IMR-90 (cell line): Measurements from ENCODE around the gene RBFOX2. TPM values are rescaled to one million over a fixed set of nuclear protein-coding genes. Genes with fewer than 3 reads are reported as not detected.

Experiments
- ATAC-seq: fragments of 200-7000 bp; cut with Tn5 transposase; 2 replicates; pipeline ENCODE4 v1.9.1; 2020; ENCODE audit warnings: low read depth, mild to moderate bottlenecking, moderate library complexity
- BruUV-seq: library from RNA; stranded (reverse); fragments of 400-500 nt; replicated peaks from 2 replicates; lab custom pipeline; 2021; lab: Mats Ljungman, UMichigan
- CTCF ChIA-PET: fragments of 300-600 bp; formaldehyde crosslinking; extraction: SDS; loops from one replicate; lab custom pipeline; 2021; ENCODE audit warnings: antibody characterized with exemption; lab: Yijun Ruan, JAX
- POLR2A ChIA-PET: fragments of 300-600 bp; sonication (Branson Sonifier 250); formaldehyde crosslinking; loops from one replicate; lab custom pipeline; 2022; ENCODE audit warnings: antibody characterized with exemption; ENCODE audit not compliant: unreplicated experiment; lab: Charles Lee
- DNase-seq: peaks from one replicate; pipeline ENCODE4 v3.0.0; 2013
- H2AFZ ChIP-seq: replicated peaks from 2 replicates; pipeline ENCODE3; 2013; ENCODE audit warnings: low read length, mild to moderate bottlenecking; ENCODE audit not compliant: poor library complexity
- H2AK5ac ChIP-seq: 2 replicates; pipeline ENCODE4 v1.6.1; 2013; ENCODE audit warnings: low read depth, low read length, inconsistent platforms
- H2AK9ac ChIP-seq: replicated peaks from 2 replicates; pipeline ENCODE3; 2013; ENCODE audit warnings: mild to moderate bottlenecking, low read depth, low read length, moderate library complexity; ENCODE audit not compliant: poor library complexity
- H2BK120ac ChIP-seq: 2 replicates; pipeline ENCODE4 v1.6.1; 2013; ENCODE audit warnings: low read depth, low read length, inconsistent platforms
- H2BK15ac ChIP-seq: 3 replicates; pipeline ENCODE4 v1.6.1; 2013; ENCODE audit warnings: low read depth, low read length, inconsistent platforms
- H2BK20ac ChIP-seq: 2 replicates; pipeline ENCODE4 v1.6.1; 2013; ENCODE audit warnings: low read depth, mild to moderate bottlenecking, inconsistent platforms, low read length, moderate library complexity
- H2BK5ac ChIP-seq: 2 replicates; pipeline ENCODE4 v1.6.1; 2013; ENCODE audit warnings: mild to moderate bottlenecking, low read depth, low read length, inconsistent platforms; ENCODE audit not compliant: poor library complexity, severe bottlenecking
- H3K14ac ChIP-seq: replicated peaks from 2 replicates; pipeline ENCODE4 v1.6.1; 2013; ENCODE audit warnings: low read depth, low read length, inconsistent platforms
- H3K18ac ChIP-seq: 2 replicates; pipeline ENCODE4 v1.6.1; 2013; ENCODE audit warnings: low read depth, low read length, control low read depth
- H3K23ac ChIP-seq: 2 replicates; pipeline ENCODE4 v1.6.1; 2013; ENCODE audit warnings: low read depth, low read length, inconsistent platforms
- H3K27ac ChIP-seq: 2 replicates; pipeline ENCODE4 v1.5.1; 2013; ENCODE audit warnings: mild to moderate bottlenecking, control low read depth, low read length; ENCODE audit not compliant: insufficient read depth
- H3K27me3 ChIP-seq: 2 replicates; pipeline ENCODE4 v1.6.1; 2013; ENCODE audit warnings: low read length; ENCODE audit not compliant: control insufficient read depth, insufficient read depth
- H3K36me3 ChIP-seq: 2 replicates; pipeline ENCODE4 v1.6.1; 2013; ENCODE audit warnings: low read length, mixed read lengths; ENCODE audit not compliant: control insufficient read depth, insufficient read depth
- H3K4ac ChIP-seq: 2 replicates; pipeline ENCODE4 v1.6.1; 2013; ENCODE audit warnings: low read depth, low read length, inconsistent platforms
- H3K4me1 ChIP-seq: 2 replicates; pipeline ENCODE4 v1.6.1; 2013; ENCODE audit warnings: low read length, mixed read lengths; ENCODE audit not compliant: control insufficient read depth, insufficient read depth
- H3K4me2 ChIP-seq: 2 replicates; pipeline ENCODE4 v1.6.1; 2013; ENCODE audit warnings: low read depth, mild to moderate bottlenecking, control low read depth, low read length, moderate library complexity
- H3K4me3 ChIP-seq: 2 replicates; pipeline ENCODE4 v1.5.1; 2013; ENCODE audit warnings: low read depth, mild to moderate bottlenecking, control low read depth, low read length, moderate library complexity; ENCODE audit not compliant: insufficient read depth
- H3K56ac ChIP-seq: 2 replicates; pipeline ENCODE4 v1.6.1; 2013; ENCODE audit warnings: low read length, inconsistent platforms; ENCODE audit not compliant: insufficient read depth; ENCODE audit errors: extremely low read depth
- H3K79me1 ChIP-seq, 2 experiments: 2 replicates each; pipeline ENCODE4 v1.6.1; 2013; ENCODE audit warnings: low read length in 2 of 2, inconsistent platforms in 1 of 2, low read depth in 1 of 2
- H3K9ac ChIP-seq: 2 replicates; pipeline ENCODE4 v1.6.1; 2013; ENCODE audit warnings: low read depth, low read length, control low read depth
- H3K9me1 ChIP-seq: 2 replicates; pipeline ENCODE4 v1.6.1; 2013; ENCODE audit warnings: low read length, inconsistent platforms; ENCODE audit not compliant: insufficient read depth
- H3K9me3 ChIP-seq: 2 replicates; pipeline ENCODE4 v1.6.1; 2013; ENCODE audit warnings: low read length; ENCODE audit not compliant: control insufficient read depth, insufficient read depth
- H4K20me1 ChIP-seq: 2 replicates; pipeline ENCODE4 v1.6.1; 2013; ENCODE audit warnings: low read length, inconsistent platforms; ENCODE audit not compliant: insufficient read depth
- H4K5ac ChIP-seq: 2 replicates; pipeline ENCODE4 v1.6.1; 2013; ENCODE audit warnings: mild to moderate bottlenecking, low read depth, low read length, control low read depth
- H4K8ac ChIP-seq, 2 experiments: 2 replicates each; pipeline ENCODE4 v1.6.1; 2013; ENCODE audit warnings: low read depth in 2 of 2, low read length in 2 of 2, control low read depth in 1 of 2, inconsistent platforms in 1 of 2
- H4K91ac ChIP-seq: 2 replicates; pipeline ENCODE4 v1.6.1; 2013; ENCODE audit warnings: low read depth, low read length, inconsistent platforms; ENCODE audit not compliant: insufficient read depth
- CEBPB ChIP-seq: IDR thresholded peaks from 2 replicates; pipeline ENCODE4 v1.6.1; 2012; ENCODE audit warnings: low read depth, low read length, improper control_type of control experiment
- CHD1 ChIP-seq: IDR thresholded peaks from 2 replicates; pipeline ENCODE4 v1.6.1; 2012; ENCODE audit warnings: low read depth, low read length, improper control_type of control experiment
- CTCF ChIP-seq: conservative IDR thresholded peaks from 2 replicates; pipeline ENCODE4 v1.5.1; 2012; ENCODE audit warnings: mild to moderate bottlenecking, low read depth, low read length, improper control_type of control experiment
- FOS ChIP-seq: fragments of 150-350 bp; IDR thresholded peaks from 2 replicates; pipeline ENCODE4 v1.6.1; 2016; ENCODE audit warnings: low read depth, low read length
- MAFK ChIP-seq: IDR thresholded peaks from 2 replicates; pipeline ENCODE4 v1.6.1; 2012; ENCODE audit warnings: low read depth, low read length, improper control_type of control experiment
- MAZ ChIP-seq: IDR thresholded peaks from 2 replicates; pipeline ENCODE4 v1.6.1; 2012; ENCODE audit warnings: low read depth, mild to moderate bottlenecking, low read length, improper control_type of control experiment, moderate library complexity, borderline replicate concordance
- MXI1 ChIP-seq: IDR thresholded peaks from 2 replicates; pipeline ENCODE4 v1.6.1; 2012; ENCODE audit warnings: low read depth, mild to moderate bottlenecking, low read length, moderate library complexity, borderline replicate concordance
- NFE2L2 ChIP-seq: fragments of 150-350 bp; IDR thresholded peaks from 2 replicates; pipeline ENCODE4 v1.6.1; 2016; ENCODE audit warnings: low read depth, mild to moderate bottlenecking, low read length
- POLR2A ChIP-seq: IDR thresholded peaks from 2 replicates; pipeline ENCODE4 v1.6.1; 2012; ENCODE audit warnings: mild to moderate bottlenecking, low read depth, low read length
- RAD21 ChIP-seq: IDR thresholded peaks from 2 replicates; pipeline ENCODE4 v1.6.1; 2012; ENCODE audit warnings: low read length, improper control_type of control experiment
- RCOR1 ChIP-seq: IDR thresholded peaks from 2 replicates; pipeline ENCODE4 v1.6.1; 2012; ENCODE audit warnings: mild to moderate bottlenecking, low read length, improper control_type of control experiment; ENCODE audit not compliant: insufficient replicate concordance
- RFX5 ChIP-seq: IDR thresholded peaks from 2 replicates; pipeline ENCODE4 v1.8.0; 2012; ENCODE audit warnings: low read depth, mild to moderate bottlenecking, low read length, moderate library complexity
- SMC3 ChIP-seq: fragments of 150-350 bp; IDR thresholded peaks from 2 replicates; pipeline ENCODE4 v1.6.1; 2016; ENCODE audit warnings: low read depth, mild to moderate bottlenecking, antibody characterized with exemption, low read length, moderate library complexity
- USF2 ChIP-seq: fragments of 150-350 bp; IDR thresholded peaks from 2 replicates; pipeline ENCODE4 v1.6.1; 2017; ENCODE audit warnings: mild to moderate bottlenecking, antibody characterized with exemption, low read length, low read depth
- WGBS, 2 experiments: methylation state at CpG; one replicate each; pipeline versions ENCODE4 v1.1.5 to v1.1.7; 2013; ENCODE audit warnings: missing lambda C conversion rate in 2 of 2; ENCODE audit not compliant: insufficient read length in 1 of 2; ENCODE audit errors: extremely low coverage in 2 of 2; 5-methylcytosine and 5-hydroxymethylcytosine counted together
- dilution Hi-C: fragments of 300-500 bp; cut with HindIII; formaldehyde crosslinking; loops from one replicate; pipeline ENCODE4 v1.14.3; 2018; ENCODE audit warnings: low sequenced_read_pairs; ENCODE audit not compliant: unreplicated experiment
- in situ Hi-C: fragments of 300-500 bp; cut with MboI; formaldehyde crosslinking; loops from 3 replicates; pipeline ENCODE4 v1.14.3; 2019; ENCODE audit warnings: low sequenced_read_pairs, inconsistent platforms, mixed read lengths
- intact Hi-C: fragments of 100-400 bp; cut with micrococcal nuclease; formaldehyde crosslinking; loops from 2 replicates; pipeline ENCODE4 v1.10.0; 2022
- polyA plus RNA-seq, 3 experiments: library from polyadenylated mRNA; depleted of rRNA; stranded (reverse); fragments of >200 nt; gene quantifications; 2 replicates each; pipeline ENCODE4 v1.2.3, GENCODE V29; 2012; ENCODE audit warnings: low replicate concordance in 1 of 3
- total RNA-seq: library from RNA; depleted of rRNA; stranded (reverse); fragments of >200 nt; gene quantifications from 2 replicates; pipeline ENCODE4 v1.2.3, GENCODE V29; 2012

RBFOX2 gene
- total and polyA plus RNA-seq, 2 of the 4 experiments (the other 2 are of a cell fraction), result 146 to 178 TPM

GRCh38 chr22:35783943-35784614, 244.5 kb downstream of the RBFOX2 start:
- POLR2A ChIA-PET, result interaction anchor here (0.5 kb wide), 1 partner anchor 42 kb away, joined by 12 read pairs; no protein-coding TSS in a partner anchor
- Histone ChIP-seq H3K79me1 (peaks cover 45 to 87% of the 10 kb centered on the region in 2 experiments), H3K27me3 (no peaks in the 10 kb centered on the region), H3K56ac (no peak overlapping the region), H3K9me3 (no peaks in the 10 kb centered on the region), H3K27ac (no peak overlapping the region), H2BK15ac (no peak overlapping the region), H3K4ac (no peak overlapping the region), H3K4me3 (no peak overlapping the region), H4K91ac (no peak overlapping the region), H4K8ac (no peak overlapping the region), H3K36me3 (peaks cover 17% of the 10 kb centered on the region), H2AK9ac (no peak overlapping the region), H2AK5ac (no peak overlapping the region), H3K18ac (no peak overlapping the region), H3K4me2 (no peak overlapping the region), H3K4me1 (peaks cover 16% of the 10 kb centered on the region), H2BK5ac (no peak overlapping the region), H4K5ac (no peak overlapping the region), H3K9me1 (peaks cover 28% of the 10 kb centered on the region), H2AFZ (no peak overlapping the region), H2BK20ac (no peak overlapping the region; the same call in 1 of the 2 replicates), H2BK120ac (no peak overlapping the region), H3K9ac (no peak overlapping the region), H3K14ac (no peak overlapping the region), H4K20me1 (peaks cover 55% of the 10 kb centered on the region), H3K23ac (no peak overlapping the region)
- intact Hi-C loops, result loop anchor here (5.0 kb wide), 1 partner anchor 33 kb away; no protein-coding TSS in a partner anchor
- DNase-seq, result no peak
- TF ChIP-seq MXI1, result no peak
- no peak for TF ChIP-seq CHD1
- no peak for TF ChIP-seq USF2
- no peak for TF ChIP-seq CEBPB
- no peak for TF ChIP-seq RFX5
- TF ChIP-seq SMC3, result no peak
- no peak for TF ChIP-seq MAFK
- no peak for TF ChIP-seq RCOR1
- no peak for TF ChIP-seq FOS
- no peak for TF ChIP-seq POLR2A
- TF ChIP-seq CTCF, result no peak
- no peak for TF ChIP-seq RAD21
- no peak for TF ChIP-seq MAZ
- no peak for TF ChIP-seq NFE2L2
- dilution Hi-C loops, result no loop called here
- no peak for ATAC-seq
- WGBS, 2 experiments, result no CpG with 5 or more reads among the region's 11 CpGs
- no TSS peak for BruUV-seq
- in situ Hi-C loops, result no loop called here
- CTCF ChIA-PET, result no interaction called here
